Effector memory CD4-positive, alpha-beta T cell (primary cell): ENCODE results near the gene RNF144A.
A peak's percentile ranks its signal among the peaks of the same experiment; 100 is the strongest.

Experiments used
- DNase-seq, 3 donors: peaks; one replicate each; pipeline ENCODE4 v3.0.0-alpha.2; 2020
- H3K27ac ChIP-seq: 2 replicates; pipeline ENCODE4 v1.7.0; 2013; ENCODE audit warnings: mild to moderate bottlenecking, low read length, moderate library complexity; ENCODE audit not compliant: insufficient read depth, poor library complexity, severe bottlenecking
- H3K27me3 ChIP-seq: replicated peaks from 2 replicates; pipeline ENCODE4 v1.7.0; 2013; ENCODE audit warnings: mild to moderate bottlenecking, low read length; ENCODE audit not compliant: insufficient read depth, control insufficient read depth, poor library complexity, severe bottlenecking
- H3K36me3 ChIP-seq: 2 replicates; pipeline ENCODE4 v1.7.0; 2013; ENCODE audit warnings: mild to moderate bottlenecking, low read length, moderate library complexity; ENCODE audit not compliant: control insufficient read depth, insufficient read depth
- H3K4me1 ChIP-seq: 2 replicates; pipeline ENCODE4 v1.7.0; 2013; ENCODE audit warnings: low read length, mild to moderate bottlenecking; ENCODE audit not compliant: control insufficient read depth, insufficient read depth, poor library complexity, severe bottlenecking
- H3K4me3 ChIP-seq: 2 replicates; pipeline ENCODE4 v1.7.0; 2013; ENCODE audit warnings: low read length, low read depth, mild to moderate bottlenecking; ENCODE audit not compliant: insufficient read depth, poor library complexity, severe bottlenecking
- H3K9me3 ChIP-seq: 2 replicates; pipeline ENCODE4 v1.7.0; 2013; ENCODE audit warnings: mild to moderate bottlenecking, low read length, moderate library complexity; ENCODE audit not compliant: control insufficient read depth

The RNF144A gene

DNA sequence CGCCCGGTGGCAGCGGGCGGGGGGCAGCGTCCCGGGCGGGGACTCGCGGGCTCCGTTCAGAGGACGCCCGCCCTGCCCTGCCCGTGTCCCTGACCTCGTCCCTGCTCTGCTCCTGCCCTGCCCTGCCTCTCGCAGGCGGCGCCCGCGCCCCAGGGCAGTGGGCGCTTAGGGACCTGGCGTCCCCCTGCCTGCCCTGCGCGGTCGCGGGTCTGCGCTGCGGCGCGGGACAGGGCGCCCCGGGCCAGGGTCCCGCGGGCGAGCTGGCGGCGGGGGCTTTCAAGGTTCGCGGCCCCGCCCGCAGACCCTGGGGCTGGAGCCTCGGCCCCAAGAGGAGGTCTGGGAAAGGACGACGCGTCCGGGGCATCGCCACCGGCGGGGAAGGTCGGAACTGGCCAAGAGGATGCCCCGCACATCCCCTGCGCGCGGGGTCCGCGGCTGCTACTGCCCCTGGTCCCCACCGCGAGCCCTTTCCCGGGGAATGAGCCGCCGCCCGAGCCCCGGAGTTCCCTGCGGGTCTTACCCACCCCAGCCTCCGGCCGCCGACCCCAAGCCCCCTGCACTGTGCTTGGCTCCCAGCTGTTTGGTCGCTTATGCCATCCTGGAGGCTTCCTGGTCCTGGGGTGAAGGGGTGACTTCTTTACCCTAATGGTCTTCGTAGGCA is 679 bp downstream of the RNF144A start:
- Histone ChIP-seq H3K27ac (peak overlapping the region; percentile 45), H3K4me3 (peak overlapping the region; percentile 73), H3K9me3 (no peaks in the 10 kb centered on the region), H3K4me1 (peaks cover 29% of the 10 kb centered on the region), H3K36me3 (no peaks in the 10 kb centered on the region), H3K27me3 (no peaks in the 10 kb centered on the region)
- no peak for DNase-seq

- Histone ChIP-seq H3K27me3 (no peaks in the 10 kb centered on the region), H3K4me3 (no peak overlapping the region), H3K9me3 (no peaks in the 10 kb centered on the region), H3K4me1 (peaks cover 26% of the 10 kb centered on the region), H3K27ac (no peak overlapping the region), H3K36me3 (no peaks in the 10 kb centered on the region)
- DNase-seq, result no peak
Measured at GRCh38 chr2:6919901-6920742, 2.9 kb downstream of the RNF144A start.

GRCh38 chr2:6920743-6921064 is 3.5 kb downstream of the RNF144A start:
- Histone ChIP-seq H3K9me3 (no peaks in the 10 kb centered on the region), H3K27ac (no peak overlapping the region), H3K4me3 (no peak overlapping the region), H3K27me3 (no peaks in the 10 kb centered on the region), H3K36me3 (no peaks in the 10 kb centered on the region), H3K4me1 (peaks cover 26% of the 10 kb centered on the region)
- no peak for DNase-seq

DNA sequence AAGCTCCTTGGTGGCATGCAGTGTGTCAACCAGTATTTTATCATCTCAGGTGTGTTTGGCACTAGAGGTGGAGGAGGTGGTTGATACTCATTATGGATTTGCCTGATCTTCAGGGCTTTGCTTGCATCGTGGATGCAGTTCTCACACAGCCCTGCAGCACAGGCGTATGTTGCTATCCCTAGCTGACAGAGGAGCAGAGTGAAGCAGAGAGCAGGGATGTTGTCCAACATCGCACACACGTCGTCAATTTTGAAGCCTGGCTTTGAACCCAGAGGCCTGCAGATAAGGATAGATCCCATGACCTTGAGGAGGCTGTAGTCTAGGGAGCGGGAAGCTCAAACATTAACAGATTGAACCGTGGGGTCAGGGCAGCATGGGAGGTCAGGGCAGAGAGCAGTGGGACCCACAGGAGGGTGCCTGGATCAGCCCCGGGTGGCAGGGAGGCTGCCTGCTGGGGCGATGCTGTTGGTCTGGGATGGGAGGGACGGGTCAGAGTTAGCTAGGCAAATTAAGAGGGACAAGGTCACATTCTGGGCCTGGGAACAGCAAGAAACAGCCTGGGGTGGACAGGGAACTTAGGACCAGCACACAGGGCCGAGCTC is 4.2 kb downstream of the RNF144A start:
- H3K9me3 ChIP-seq, result no peaks in the 10 kb centered on the region
- peaks cover 26% of the 10 kb centered on the region for H3K4me1 ChIP-seq
- no peak overlapping the region for H3K4me3 ChIP-seq

DNA sequence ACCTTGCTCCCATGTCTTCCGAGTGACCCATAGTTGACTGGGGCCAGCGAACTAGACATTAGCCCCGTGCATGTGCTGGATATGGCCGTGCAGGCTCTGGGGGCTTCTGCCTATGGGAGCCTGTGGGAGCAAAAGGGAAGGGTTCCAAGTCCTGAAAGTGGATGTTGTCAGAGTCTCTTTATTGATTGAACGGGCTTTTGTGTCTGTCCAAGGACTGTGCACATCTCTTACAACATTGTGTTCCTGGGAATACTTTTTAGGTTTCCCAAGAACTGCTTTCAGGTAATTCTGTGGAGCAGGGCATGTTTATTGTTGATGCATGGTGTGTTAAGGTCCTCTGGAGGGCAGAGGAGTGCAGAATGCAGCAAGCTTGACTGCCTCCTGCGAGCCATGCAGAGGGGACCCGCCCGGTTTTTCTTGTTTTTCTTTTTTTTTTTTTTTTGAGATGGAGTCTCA is 5.0 kb downstream of the RNF144A start:
- Histone ChIP-seq H3K4me1 (peaks cover 23% of the 10 kb centered on the region), H3K9me3 (no peaks in the 10 kb centered on the region), H3K36me3 (no peaks in the 10 kb centered on the region), H3K27me3 (no peaks in the 10 kb centered on the region), H3K27ac (no peak overlapping the region), H3K4me3 (no peak overlapping the region)
- no peak for DNase-seq

More for the DNA sequence above, 4.2 kb downstream of the RNF144A start:
- H3K36me3 ChIP-seq, result no peaks in the 10 kb centered on the region
- H3K27me3 ChIP-seq, result no peaks in the 10 kb centered on the region
- DNase-seq, result no peak
- no peak overlapping the region for H3K27ac ChIP-seq

DNA sequence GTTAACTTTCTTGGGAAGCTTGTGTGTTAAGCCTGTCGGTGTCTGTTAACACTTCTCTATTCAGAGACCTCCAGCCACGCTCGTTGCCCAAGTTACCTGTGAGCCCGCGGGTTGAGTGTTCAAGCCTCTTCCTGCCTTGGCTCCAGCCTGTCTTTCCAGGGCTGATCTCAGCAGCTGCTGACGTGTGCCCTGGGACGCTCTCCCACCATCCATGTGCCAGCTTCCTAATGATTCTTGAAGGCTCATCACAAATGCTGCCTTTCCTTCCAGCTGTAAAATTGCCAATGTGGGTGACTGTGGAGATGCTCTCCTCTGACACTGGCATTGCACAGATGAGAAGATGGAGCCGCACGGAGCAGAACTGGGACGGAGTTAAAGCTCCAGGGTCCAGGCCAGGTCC is 6.1 kb downstream of the RNF144A start:
- H3K4me3 ChIP-seq, result no peak overlapping the region

DNA sequence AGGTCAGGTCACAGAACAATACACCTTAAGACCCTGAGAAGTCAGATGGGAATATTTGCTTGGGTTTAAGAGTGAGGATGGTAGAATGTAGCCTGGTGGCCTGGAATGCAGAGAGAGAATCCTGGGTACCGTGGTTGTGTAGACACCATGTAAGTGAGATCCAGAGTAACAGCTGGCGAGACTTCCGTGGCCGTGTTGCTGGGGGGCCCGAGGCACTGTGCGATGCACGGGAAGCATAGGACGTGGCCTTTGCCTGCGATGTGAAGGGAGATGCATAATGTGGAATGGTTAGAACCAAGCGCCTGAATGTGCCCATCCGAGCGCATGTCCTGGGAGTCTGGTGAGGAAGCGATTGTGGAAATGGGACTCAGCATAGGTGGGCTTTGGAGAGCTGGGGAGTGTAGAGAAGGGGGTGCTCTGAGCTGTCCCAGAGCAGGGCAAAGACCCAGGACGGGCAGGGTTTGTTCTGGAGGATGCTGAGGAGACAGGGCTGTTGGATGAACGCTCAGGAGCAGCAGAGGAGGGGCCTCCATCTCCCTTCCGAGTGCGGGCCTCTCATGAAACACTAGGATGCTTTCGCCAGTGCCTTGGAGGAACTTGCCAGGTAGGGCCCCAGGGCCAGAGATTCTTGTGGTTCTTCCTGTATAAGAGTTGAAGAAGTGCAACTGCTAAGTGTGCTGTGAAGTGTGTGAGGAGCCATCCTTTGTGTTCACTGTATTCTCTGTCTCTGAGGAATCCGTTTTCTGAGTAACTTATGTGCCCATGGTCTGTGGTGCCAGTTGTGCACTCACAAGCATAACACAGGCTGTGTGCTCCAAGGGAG is 7.1 kb downstream of the RNF144A start:
- Histone ChIP-seq H3K4me3 (no peak overlapping the region), H3K27me3 (no peaks in the 10 kb centered on the region), H3K27ac (no peak overlapping the region), H3K36me3 (no peaks in the 10 kb centered on the region), H3K4me1 (peaks cover 25% of the 10 kb centered on the region), H3K9me3 (no peaks in the 10 kb centered on the region)
- no peak for DNase-seq

More for the DNA sequence above, 6.1 kb downstream of the RNF144A start:
- DNase-seq, result no peak
- H3K9me3 ChIP-seq, result no peaks in the 10 kb centered on the region
- H3K4me1 ChIP-seq, result peaks cover 20% of the 10 kb centered on the region
- no peaks in the 10 kb centered on the region for H3K27me3 ChIP-seq
- H3K36me3 ChIP-seq, result no peaks in the 10 kb centered on the region
- no peak overlapping the region for H3K27ac ChIP-seq

DNA sequence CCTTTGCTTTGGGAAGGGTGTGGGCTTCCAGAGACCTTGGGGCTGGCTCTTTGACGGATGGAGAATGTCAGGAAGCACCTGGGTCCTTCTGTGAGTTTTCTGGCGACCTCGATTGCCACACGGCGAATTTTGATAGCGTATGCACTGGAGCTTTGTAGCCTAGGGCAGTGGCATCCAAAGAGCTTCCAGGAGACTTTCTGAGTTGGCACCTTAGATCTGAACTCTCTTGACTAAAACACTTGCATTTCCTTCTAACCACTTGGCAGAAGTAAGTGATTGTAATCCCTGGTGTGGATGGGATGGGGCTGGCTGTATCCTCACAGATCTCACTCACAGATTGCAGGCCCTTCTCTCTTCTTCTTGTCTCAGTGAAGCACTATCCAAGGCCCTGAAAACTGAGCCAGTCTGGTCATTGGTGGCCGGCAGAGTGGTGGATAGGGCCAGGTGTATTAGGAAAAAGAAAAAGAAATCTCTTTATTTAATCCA is 7.8 kb downstream of the RNF144A start:
- H3K27ac ChIP-seq, result no peak overlapping the region
- H3K4me3 ChIP-seq, result no peak overlapping the region
- no peaks in the 10 kb centered on the region for H3K9me3 ChIP-seq
- no peaks in the 10 kb centered on the region for H3K27me3 ChIP-seq
- no peaks in the 10 kb centered on the region for H3K36me3 ChIP-seq
- no peak for DNase-seq
- H3K4me1 ChIP-seq, result peaks cover 25% of the 10 kb centered on the region

GRCh38 chr2:6926071-6926732 is 9.0 kb downstream of the RNF144A start:
- Histone ChIP-seq H3K27ac (no peak overlapping the region), H3K4me1 (peaks cover 24% of the 10 kb centered on the region), H3K27me3 (no peaks in the 10 kb centered on the region), H3K4me3 (no peak overlapping the region), H3K36me3 (no peaks in the 10 kb centered on the region), H3K9me3 (no peaks in the 10 kb centered on the region)
- no peak for DNase-seq
